ENCODE data around the gene GPR33.

- TF ChIP-seq CTCF (conservative IDR thresholded peaks at IDR 0.05; ENCODE audit: low read length) (no peak), EZH2phosphoT487 (IDR thresholded peaks at IDR 0.05; ENCODE audit: borderline replicate concordance, low read depth, low read length) (no peak)
Observed at GRCh38 chr14:31479027-31479426, 8.8 kb downstream of the GPR33 start.

All from OCI-LY7 (cell line).